Tibial artery (tissue), 4 donors: ENCODE results near the gene RBM18.

Experiments
- DNase-seq, 2 donors: peaks; one replicate each; pipeline ENCODE4 v3.0.0-alpha.2; 2019
- H3K27ac ChIP-seq, 2 donors: fragments of 200-600 bp; sonication (generic) in 1 of 2; 1 replicate in 1 of 2; 2 replicates in 1 of 2; pipeline ENCODE4 v1.5.1; 2018 to 2019; ENCODE audit warnings: mild to moderate bottlenecking in 1 of 2
- H3K27me3 ChIP-seq, 2 donors: fragments of 200-600 bp; sonication (generic) in 1 of 2; one replicate each; pipeline versions ENCODE4 v1.5.1 to v1.6.0; 2016 to 2019
- H3K36me3 ChIP-seq, 3 donors: fragments of 200-600 bp; sonication (generic) in 2 of 3; one replicate each; pipeline ENCODE4 v1.5.1; 2016 to 2019; ENCODE audit warnings: mild to moderate bottlenecking in 2 of 3
- H3K4me1 ChIP-seq, 4 donors: fragments of 200-600 bp; sonication (generic) in 2 of 4; 1 replicate in 3 of 4; 2 replicates in 1 of 4; pipeline ENCODE4 v1.5.1; 2016 to 2019
- H3K4me3 ChIP-seq, 2 donors: fragments of 200-600 bp; sonication (generic) in 1 of 2; 1 replicate in 1 of 2; 2 replicates in 1 of 2; pipeline ENCODE4 v1.5.1; 2018 to 2019; ENCODE audit warnings: mild to moderate bottlenecking in 2 of 2
- H3K9me3 ChIP-seq, 3 donors: fragments of 200-600 bp; sonication (generic) in 1 of 3; one replicate each; pipeline ENCODE4 v1.5.1; 2016 to 2019
- CTCF ChIP-seq, 2 experiments: fragments of 200-600 bp in 1 of 2; fragments of 450-650 bp in 1 of 2; IDR thresholded peaks; one replicate each; pipeline ENCODE4 v1.5.1; 2017 to 2019; ENCODE audit warnings: antibody characterized with exemption in 2 of 2, mild to moderate bottlenecking in 1 of 2, moderate library complexity in 1 of 2
- intact Hi-C: fragments of 100-400 bp; cut with DNase I; formaldehyde crosslinking; loops from one replicate; pipeline ENCODE4 v1.15.0; 2023; ENCODE audit warnings: low total_unique reads

The RBM18 gene

GRCh38 chr9:122261469-122261881 is 3.2 kb downstream of the RBM18 start:
- peak overlapping the region in 1 of 2 donors; percentile 7 for H3K27ac ChIP-seq
- peaks cover 30 to 36% (median 30%) of the 10 kb centered on the region in 3 donors for H3K36me3 ChIP-seq
- intact Hi-C loops, result no loop called here
- peak; percentile 67 to 89 for DNase-seq
- no peak overlapping the region for H3K4me3 ChIP-seq
- TF ChIP-seq CTCF (IDR thresholded peaks at IDR 0.05), result no peak
- H3K27me3 ChIP-seq, result no peaks in the 10 kb centered on the region
- H3K4me1 ChIP-seq, result peaks cover 0 to 43% (median 39%) of the 10 kb centered on the region in 4 donors
- no peaks in the 10 kb centered on the region for H3K9me3 ChIP-seq

GRCh38 chr9:122258886-122259415 is 5.7 kb downstream of the RBM18 start:
- intact Hi-C loops, result no loop called here
- no peaks in the 10 kb centered on the region for H3K27me3 ChIP-seq
- H3K27ac ChIP-seq, result no peak overlapping the region
- H3K36me3 ChIP-seq, result peaks cover 30 to 56% (median 30%) of the 10 kb centered on the region in 3 donors
- no peak for TF ChIP-seq CTCF (IDR thresholded peaks at IDR 0.05)
- no peaks in the 10 kb centered on the region for H3K9me3 ChIP-seq
- no peak for DNase-seq
- H3K4me1 ChIP-seq, result peaks cover 0 to 34% (median 26%) of the 10 kb centered on the region in 4 donors
- H3K4me3 ChIP-seq, result no peak overlapping the region

DNA sequence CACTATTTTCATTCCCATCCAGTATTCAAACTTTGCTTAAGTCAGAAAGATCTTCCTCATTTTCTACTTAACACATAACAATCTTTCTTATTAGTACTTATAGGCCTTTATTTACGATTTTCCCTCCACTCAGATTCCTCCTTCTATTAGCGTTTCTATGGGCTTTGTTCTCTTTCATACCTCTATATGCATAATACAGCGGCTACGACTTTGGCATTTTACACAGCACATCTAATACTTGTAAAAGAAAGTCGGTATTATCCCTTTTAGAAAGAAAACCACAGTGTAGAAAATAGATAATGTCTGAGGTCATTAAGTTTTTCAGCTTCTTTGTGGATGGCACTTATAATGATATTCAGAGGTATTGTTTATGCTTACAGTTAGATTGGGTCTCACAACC is 8.4 kb downstream of the RBM18 start:
- no peak overlapping the region for H3K27ac ChIP-seq
- H3K9me3 ChIP-seq, result no peaks in the 10 kb centered on the region
- DNase-seq, result no peak
- H3K36me3 ChIP-seq, result peaks cover 36 to 74% (median 38%) of the 10 kb centered on the region in 3 donors
- no peak overlapping the region for H3K4me3 ChIP-seq
- no peak for TF ChIP-seq CTCF (IDR thresholded peaks at IDR 0.05)
- H3K27me3 ChIP-seq, result no peaks in the 10 kb centered on the region
- H3K4me1 ChIP-seq, result peaks cover 0 to 8% (median 2%) of the 10 kb centered on the region in 4 donors
- intact Hi-C loops, result no loop called here

DNA sequence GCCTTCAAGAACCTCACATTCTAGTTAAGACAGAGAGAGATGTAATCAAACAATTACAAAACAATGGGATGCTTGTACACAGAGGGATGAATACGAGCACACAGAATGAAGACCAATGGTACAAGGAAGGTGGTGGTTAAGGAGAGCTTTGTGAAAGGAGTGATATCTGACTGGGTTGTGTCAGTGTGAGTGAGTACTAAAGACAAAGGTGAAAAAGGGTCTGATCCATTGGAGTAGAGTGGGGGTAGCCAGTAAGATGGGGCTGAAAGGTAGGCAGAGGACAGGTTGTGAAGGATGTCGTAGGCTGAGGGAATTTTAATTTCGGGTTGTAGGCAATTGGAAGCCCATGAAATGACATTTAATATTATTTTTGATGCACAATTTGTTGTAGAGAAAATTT is 9.9 kb downstream of the RBM18 start:
- Histone ChIP-seq H3K4me1 (no peaks in the 10 kb centered on the region), H3K27ac (no peak overlapping the region), H3K27me3 (no peaks in the 10 kb centered on the region), H3K9me3 (no peaks in the 10 kb centered on the region), H3K4me3 (no peak overlapping the region), H3K36me3 (peaks cover 32 to 76% (median 33%) of the 10 kb centered on the region in 3 donors)
- DNase-seq, result no peak
- intact Hi-C loops, result no loop called here
- no peak for TF ChIP-seq CTCF (IDR thresholded peaks at IDR 0.05)

DNA sequence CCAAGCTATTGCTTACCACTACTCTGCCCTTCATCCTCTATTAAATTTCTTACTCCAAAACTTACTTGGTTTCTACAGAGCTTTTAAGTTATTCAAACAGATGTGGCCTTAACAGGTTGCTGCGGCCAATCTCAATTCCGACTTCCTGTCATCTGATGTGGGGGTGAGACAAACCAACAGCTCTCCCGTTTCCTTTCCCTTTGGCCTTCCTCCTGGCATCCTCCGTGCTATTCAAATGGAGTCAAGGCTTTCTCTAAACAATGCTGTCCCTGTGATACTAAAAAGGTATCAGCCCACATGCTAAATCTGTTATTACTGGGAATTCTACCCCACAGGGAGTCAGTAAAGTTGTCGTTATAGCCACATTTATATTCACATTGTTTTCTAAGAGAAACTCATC is 11.8 kb downstream of the RBM18 start:
- Histone ChIP-seq H3K36me3 (peaks cover 22 to 75% (median 33%) of the 10 kb centered on the region in 3 donors), H3K4me3 (no peak overlapping the region), H3K27me3 (no peaks in the 10 kb centered on the region), H3K4me1 (no peaks in the 10 kb centered on the region), H3K9me3 (no peaks in the 10 kb centered on the region), H3K27ac (no peak overlapping the region)
- no peak for DNase-seq
- no peak for TF ChIP-seq CTCF (IDR thresholded peaks at IDR 0.05)
- intact Hi-C loops, result no loop called here

DNA sequence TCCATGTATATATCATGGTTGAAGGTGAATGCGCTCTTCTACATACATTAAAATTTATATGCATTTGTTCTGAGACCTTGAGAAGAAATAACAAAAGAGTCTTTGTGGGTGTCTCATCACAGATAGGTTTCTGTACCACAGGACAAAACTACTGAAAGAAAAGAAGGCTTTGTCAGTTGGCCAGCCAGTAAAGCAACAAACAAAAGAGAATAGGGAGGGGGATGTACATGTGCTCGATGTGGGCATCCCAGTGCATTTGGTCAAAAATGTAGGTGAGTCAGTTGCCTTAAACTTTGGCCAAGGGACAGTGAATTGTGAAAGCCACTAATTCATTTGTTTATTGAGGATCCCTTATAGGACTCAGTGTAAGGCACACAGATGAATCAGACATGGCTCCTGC is 13.3 kb downstream of the RBM18 start:
- DNase-seq, result no peak
- intact Hi-C loops, result no loop called here
- H3K27me3 ChIP-seq, result no peaks in the 10 kb centered on the region
- no peaks in the 10 kb centered on the region for H3K9me3 ChIP-seq
- H3K4me3 ChIP-seq, result no peak overlapping the region
- TF ChIP-seq CTCF (IDR thresholded peaks at IDR 0.05), result no peak
- H3K27ac ChIP-seq, result no peak overlapping the region
- no peaks in the 10 kb centered on the region for H3K4me1 ChIP-seq
- H3K36me3 ChIP-seq, result peaks cover 33 to 80% (median 38%) of the 10 kb centered on the region in 3 donors
